Raji (cell line): ENCODE measurements around the gene DUSP5.

Source experiments
- POLR2A ChIP-seq: IDR thresholded peaks from 2 replicates; pipeline ENCODE4 v1.6.1; 2011; ENCODE audit warnings: low read depth, low read length, control low read depth; ENCODE audit not compliant: insufficient read depth

The DUSP5 gene

DNA sequence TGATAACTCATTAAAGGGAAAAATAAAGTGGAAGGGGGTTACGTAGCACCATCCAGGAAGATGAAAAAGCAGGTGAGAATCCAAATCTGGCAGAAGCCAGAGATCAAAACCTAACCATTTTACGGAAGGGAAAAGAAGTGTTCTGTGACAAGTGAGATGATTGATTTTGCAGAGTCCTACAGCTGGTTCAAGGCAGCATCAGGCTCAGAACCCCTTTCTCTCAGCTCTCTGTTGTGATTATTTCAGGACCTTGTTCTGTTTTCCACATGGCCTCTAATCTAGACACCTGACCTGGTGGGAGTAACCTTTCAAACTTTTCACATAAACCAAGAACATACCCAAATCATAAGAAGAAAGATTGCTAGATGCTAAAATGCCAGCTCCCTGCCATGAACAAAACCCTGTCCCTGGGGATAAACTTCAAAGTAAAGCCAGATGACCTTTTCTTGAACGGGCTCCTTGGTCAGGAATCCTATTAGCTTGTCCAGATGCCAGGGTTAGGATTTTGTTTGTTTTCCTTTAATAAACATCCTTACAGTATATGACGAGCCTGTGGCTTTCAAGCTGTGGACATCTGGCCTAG lies 5.9 kb downstream of the DUSP5 start:
- no peak for TF ChIP-seq POLR2A

- no peak for TF ChIP-seq POLR2A
Measured at GRCh38 chr10:110504111-110504735, 6.5 kb downstream of the DUSP5 start.

DNA sequence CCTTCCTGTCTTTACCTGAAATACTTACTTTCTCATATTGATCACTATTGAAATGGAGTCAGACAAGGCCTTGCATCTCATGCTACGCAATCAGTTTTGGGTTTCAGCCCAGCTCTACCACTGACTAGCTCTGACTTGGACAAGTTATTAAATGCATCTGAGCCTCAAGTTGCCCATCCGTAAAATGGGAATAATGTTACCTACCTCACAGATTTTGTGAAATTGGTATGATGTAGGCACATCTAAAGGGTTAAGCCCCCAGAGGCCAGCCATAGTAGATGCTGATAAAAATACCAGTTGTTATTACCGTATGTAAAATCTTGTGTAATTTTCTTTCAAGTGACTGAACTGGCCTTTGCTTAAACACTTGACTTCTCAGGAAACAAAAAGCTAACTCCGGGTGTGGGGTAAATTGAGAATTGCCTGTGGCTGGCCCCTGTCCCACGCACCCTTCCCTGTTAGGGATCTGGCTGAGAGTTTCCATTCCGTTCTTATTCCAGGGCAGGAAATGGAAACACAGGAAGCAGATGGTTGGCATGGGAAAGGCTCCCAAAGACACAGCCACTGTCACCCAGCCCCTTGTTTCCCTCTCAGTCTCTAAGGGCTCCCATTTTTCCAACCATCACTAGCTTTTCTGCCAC lies 7.5 kb downstream of the DUSP5 start:
- TF ChIP-seq POLR2A, result no peak

DNA sequence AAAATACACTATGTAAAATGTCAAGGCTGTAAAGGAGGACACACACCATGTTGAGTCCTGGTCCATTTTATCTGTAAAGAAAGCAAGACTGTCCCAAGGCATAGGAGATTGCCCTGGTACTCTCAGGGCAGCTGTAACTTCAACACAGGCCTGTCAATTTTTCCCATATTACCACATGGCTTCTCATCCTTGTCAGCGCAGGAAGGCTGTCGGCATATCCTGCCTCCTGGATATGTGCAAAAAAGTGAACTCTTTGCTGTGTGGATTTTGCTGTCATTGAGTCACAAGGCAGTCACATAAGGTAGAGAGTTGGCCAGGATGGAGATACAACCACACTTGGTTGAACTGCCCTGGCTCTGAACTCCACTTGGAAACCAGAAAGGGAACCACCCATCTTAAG lies 8.7 kb downstream of the DUSP5 start:
- TF ChIP-seq POLR2A, result no peak

DNA sequence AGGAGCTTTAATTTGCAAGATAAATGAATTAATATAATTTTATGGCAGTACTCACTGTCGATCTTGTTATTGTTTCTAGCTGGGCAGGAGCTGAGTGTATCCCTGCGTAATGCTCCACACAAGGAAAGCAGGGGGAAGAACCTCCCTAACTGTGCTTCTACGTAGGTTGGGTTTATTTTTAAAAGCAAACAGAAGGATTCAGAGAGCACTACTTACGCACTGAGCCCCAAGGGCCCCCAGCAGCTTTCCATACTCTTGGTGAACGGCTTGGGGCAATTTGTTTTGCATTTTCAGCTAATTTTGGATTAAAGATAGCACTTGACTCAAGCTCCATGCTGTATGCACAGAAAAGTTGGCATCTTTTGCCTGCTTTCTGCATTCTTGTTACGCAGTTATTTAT lies 9.6 kb downstream of the DUSP5 start:
- TF ChIP-seq POLR2A, result no peak

DNA sequence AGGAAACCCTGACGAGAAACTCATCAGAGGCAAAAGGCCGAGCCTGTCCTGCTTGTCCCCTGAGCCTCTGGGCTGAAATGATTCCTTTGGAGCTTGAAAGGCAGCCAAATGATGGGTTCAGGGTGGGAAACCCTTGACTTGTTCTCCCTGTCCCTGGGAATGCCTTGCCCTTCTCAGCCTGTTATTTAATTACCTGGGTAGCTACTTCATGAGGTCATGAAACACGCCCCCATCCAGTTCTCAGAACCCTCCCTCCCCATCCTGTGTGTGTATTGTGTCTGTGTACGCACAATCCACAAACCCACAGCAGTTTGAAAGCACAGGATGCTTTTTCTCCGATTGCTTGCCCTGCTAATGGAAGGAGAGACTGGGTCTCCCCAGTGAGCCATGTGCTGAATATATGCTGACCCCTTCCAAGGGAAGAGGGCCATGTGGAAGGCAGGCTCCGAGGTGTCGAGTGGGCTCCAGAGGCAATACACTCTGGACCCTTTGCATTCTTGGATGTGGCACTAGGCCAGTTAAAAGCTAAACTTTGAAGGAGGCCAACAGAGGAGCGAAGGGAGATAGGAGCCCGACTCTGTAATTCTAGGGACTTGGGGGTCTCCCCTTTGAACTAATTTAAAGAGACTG lies 10.6 kb downstream of the DUSP5 start:
- TF ChIP-seq POLR2A, result no peak

DNA sequence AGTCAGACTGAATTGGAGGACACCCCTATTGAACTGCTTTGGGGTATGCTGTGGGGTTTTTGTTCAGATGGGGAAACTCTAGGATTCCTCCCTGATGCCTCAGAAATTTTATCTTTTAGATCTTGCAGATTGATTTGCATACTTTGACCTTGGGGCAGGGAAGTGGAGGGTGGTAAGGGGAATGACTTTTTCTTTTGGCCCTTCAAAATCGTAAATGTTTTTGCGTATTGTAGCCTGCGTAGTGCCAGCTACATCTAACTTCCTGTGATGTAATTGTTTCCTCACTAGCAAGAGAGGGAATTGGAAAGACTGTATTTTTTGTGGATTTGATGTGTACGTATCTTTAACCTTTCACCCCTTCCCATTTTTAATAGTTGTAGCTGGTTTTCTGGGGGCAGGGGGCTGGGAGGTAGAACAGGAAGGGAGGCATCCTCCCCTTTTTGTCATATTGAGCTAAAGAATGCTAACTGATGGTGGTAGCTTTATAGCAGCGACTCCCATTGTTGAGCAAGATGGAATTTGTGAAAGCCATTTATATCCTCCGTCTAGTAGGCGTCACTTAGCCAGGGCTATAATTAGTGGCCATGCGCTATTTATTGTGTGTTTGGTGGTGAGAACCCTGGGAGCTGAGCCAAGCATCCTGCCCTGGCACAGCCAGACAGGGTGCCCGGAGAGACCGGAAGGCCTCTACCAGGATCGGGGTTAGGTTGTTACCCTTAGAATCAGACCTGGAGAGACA lies 11.3 kb downstream of the DUSP5 start:
- TF ChIP-seq POLR2A, result no peak

GRCh38 chr10:110509560-110509959 lies 11.9 kb downstream of the DUSP5 start:
- TF ChIP-seq POLR2A, result no peak

- TF ChIP-seq POLR2A, result no peak
Measured at GRCh38 chr10:110510086-110510485, 12.4 kb downstream of the DUSP5 start.

DNA sequence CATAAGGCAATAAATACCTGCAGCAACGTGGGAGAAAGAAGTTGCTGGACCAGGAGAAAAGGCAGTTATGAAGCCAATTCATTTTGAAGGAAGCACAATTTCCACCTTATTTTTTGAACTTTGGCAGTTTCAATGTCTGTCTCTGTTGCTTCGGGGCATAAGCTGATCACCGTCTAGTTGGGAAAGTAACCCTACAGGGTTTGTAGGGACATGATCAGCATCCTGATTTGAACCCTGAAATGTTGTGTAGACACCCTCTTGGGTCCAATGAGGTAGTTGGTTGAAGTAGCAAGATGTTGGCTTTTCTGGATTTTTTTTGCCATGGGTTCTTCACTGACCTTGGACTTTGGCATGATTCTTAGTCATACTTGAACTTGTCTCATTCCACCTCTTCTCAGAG lies 13.0 kb downstream of the DUSP5 start:
- no peak for TF ChIP-seq POLR2A

DNA sequence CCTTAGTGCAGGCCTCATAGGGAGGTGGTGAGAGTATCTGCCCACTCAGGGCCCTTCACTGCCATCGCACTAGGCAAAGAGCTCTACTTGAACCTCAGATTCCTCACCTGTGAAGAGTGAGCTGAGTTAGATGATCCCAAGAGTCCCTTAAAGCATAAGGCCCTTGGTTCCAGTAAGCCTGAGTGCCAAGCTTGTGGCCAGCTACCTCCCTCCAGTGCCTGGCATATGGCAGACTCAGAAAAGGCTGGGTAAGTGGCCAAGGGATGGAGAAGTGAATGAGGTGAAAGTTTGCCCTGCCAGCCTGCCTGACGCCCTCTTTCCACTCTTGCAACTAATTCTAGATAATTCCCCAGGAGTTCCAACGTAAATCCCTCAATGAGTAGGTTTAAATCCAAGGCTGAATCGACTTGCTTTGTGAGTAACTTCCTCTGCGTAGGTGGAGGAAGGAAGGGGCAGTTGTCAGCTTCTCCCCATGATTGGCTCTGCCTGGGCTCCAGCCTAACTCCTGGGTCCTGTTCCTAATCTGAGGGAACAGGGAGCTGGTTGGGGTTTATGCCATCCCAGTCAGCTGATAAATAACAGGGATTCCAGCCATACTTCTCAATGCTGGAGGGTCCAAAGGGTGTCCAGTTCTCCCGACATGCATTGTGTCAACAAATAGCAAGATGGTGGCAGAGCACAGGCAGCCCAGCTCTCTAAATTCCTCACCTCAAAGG lies 14.2 kb downstream of the DUSP5 start:
- TF ChIP-seq POLR2A, result no peak

- no peak for TF ChIP-seq POLR2A
Measured at GRCh38 chr10:110512461-110513187, 14.9 kb downstream of the DUSP5 start.

DNA sequence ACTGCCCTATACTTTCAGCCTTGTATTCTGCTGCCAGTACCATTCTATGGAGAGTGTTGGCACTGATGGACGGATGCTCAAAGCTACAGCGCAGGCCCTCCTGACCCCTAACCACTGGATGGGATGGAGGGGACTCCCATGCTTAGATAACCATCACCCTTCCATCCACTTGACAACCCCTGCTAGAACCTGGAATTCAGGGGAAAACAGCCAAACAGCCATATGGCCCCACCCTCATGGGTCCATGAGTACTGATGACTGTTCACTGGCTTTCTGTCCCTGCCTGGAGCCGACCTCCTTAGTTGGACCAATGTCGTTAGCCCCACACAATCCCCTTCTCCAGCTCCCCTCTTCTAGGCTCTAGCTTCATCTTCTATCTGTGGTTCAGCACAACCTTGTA lies 16.2 kb downstream of the DUSP5 start:
- no peak for TF ChIP-seq POLR2A

DNA sequence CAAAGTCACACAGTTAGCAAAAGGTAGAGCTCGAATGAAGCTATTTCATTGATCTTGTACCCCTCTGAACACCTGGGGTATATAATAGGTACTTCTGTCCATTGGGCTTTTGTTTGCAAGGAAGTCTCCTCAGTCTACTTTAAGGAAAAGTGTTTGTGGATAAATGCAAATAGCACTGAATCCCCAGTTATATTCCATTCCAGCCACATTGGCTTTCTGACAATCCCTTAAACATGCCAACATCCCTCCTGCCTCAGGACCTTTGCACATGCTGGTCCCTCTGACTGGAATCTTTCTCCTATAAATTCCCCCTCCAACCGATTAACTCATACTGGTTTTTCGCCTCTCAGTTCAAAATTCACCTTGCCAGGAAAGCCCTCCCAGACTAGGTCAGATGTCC lies 17.1 kb downstream of the DUSP5 start:
- no peak for TF ChIP-seq POLR2A

- no peak for TF ChIP-seq POLR2A
Measured at GRCh38 chr10:110516815-110517492, 19.2 kb downstream of the DUSP5 start.
